Measurements from ENCODE around the gene PCDH9. TPM values are rescaled to one million over a fixed set of nuclear protein-coding genes. Genes with fewer than 3 reads are reported as not detected.

Gene PCDH9
- total RNA-seq, 1 experiment from 2014 or later, result 10.1 TPM

- TF ChIP-seq, protein P1, sequence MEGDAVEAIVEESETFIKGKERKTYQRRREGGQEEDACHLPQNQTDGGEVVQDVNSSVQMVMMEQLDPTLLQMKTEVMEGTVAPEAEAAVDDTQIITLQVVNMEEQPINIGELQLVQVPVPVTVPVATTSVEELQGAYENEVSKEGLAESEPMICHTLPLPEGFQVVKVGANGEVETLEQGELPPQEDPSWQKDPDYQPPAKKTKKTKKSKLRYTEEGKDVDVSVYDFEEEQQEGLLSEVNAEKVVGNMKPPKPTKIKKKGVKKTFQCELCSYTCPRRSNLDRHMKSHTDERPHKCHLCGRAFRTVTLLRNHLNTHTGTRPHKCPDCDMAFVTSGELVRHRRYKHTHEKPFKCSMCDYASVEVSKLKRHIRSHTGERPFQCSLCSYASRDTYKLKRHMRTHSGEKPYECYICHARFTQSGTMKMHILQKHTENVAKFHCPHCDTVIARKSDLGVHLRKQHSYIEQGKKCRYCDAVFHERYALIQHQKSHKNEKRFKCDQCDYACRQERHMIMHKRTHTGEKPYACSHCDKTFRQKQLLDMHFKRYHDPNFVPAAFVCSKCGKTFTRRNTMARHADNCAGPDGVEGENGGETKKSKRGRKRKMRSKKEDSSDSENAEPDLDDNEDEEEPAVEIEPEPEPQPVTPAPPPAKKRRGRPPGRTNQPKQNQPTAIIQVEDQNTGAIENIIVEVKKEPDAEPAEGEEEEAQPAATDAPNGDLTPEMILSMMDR (IDR thresholded peaks at IDR 0.05; ENCODE audit: unreplicated experiment), result no peak
- no peak overlapping the region for H3K4me3 Mint-ChIP-seq (ENCODE audit: unreplicated experiment)
- intact Hi-C loops (cut with micrococcal nuclease), result no loop called here
- no peaks in the 10 kb centered on the region for H3K36me3 Mint-ChIP-seq (ENCODE audit: insufficient read depth, unreplicated experiment)
- no TSS peak for BruUV-seq (replicated peaks)
- H3K27ac Mint-ChIP-seq (ENCODE audit: low read depth, unreplicated experiment), result no peak overlapping the region
- H3K4me1 Mint-ChIP-seq (ENCODE audit: insufficient read depth, unreplicated experiment), result no peaks in the 10 kb centered on the region
- ChIA-PET POLR2A (no interaction called here), CTCF (no interaction called here)
- no peaks in the 10 kb centered on the region for H3K27me3 Mint-ChIP-seq (ENCODE audit: insufficient read depth, unreplicated experiment)
- H3K9me3 Mint-ChIP-seq (ENCODE audit: unreplicated experiment), result no peaks in the 10 kb centered on the region
- no peak for DNase-seq (ENCODE audit: unreplicated experiment)
Observed at GRCh38 chr13:67200605-67201004, 29.5 kb downstream of the PCDH9 start.

GRCh38 chr13:67200183-67200582 lies 30.0 kb downstream of the PCDH9 start:
- Mint-ChIP-seq H3K9me3 (ENCODE audit: unreplicated experiment) (no peaks in the 10 kb centered on the region), H3K36me3 (ENCODE audit: insufficient read depth, unreplicated experiment) (no peaks in the 10 kb centered on the region), H3K27ac (ENCODE audit: low read depth, unreplicated experiment) (no peak overlapping the region), H3K4me1 (ENCODE audit: insufficient read depth, unreplicated experiment) (no peaks in the 10 kb centered on the region), H3K27me3 (ENCODE audit: insufficient read depth, unreplicated experiment) (no peaks in the 10 kb centered on the region), H3K4me3 (ENCODE audit: unreplicated experiment) (no peak overlapping the region)
- ChIA-PET CTCF (no interaction called here), POLR2A (no interaction called here)
- TF ChIP-seq, protein P1 (IDR thresholded peaks at IDR 0.05; ENCODE audit: unreplicated experiment), result no peak
- DNase-seq (ENCODE audit: unreplicated experiment), result no peak
- no TSS peak for BruUV-seq (replicated peaks)
- intact Hi-C loops (cut with micrococcal nuclease), result no loop called here

DNA sequence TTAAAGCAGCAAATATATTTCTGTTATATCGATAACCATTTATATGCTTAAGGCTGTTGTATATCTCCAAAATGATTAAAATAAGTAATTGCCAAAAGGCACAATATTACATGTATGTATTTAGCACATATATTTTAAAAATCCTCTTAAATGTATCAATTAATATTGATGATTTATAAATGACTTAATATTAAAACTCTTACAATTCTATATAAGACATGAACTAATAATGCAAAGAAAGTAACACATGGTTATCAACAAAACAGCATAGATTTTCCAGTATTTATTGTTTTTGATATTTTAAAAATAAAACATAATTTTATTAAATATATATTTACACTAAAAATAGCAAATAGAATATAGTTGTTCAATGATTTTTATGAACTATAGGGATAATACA lies 32.4 kb downstream of the PCDH9 start:
- intact Hi-C loops (cut with micrococcal nuclease), result no loop called here
- Mint-ChIP-seq H3K4me3 (ENCODE audit: unreplicated experiment) (no peak overlapping the region), H3K27me3 (ENCODE audit: insufficient read depth, unreplicated experiment) (no peaks in the 10 kb centered on the region), H3K36me3 (ENCODE audit: insufficient read depth, unreplicated experiment) (no peaks in the 10 kb centered on the region), H3K4me1 (ENCODE audit: insufficient read depth, unreplicated experiment) (no peaks in the 10 kb centered on the region), H3K9me3 (ENCODE audit: unreplicated experiment) (no peaks in the 10 kb centered on the region), H3K27ac (ENCODE audit: low read depth, unreplicated experiment) (no peak overlapping the region)
- ChIA-PET POLR2A (no interaction called here), CTCF (no interaction called here)
- DNase-seq (ENCODE audit: unreplicated experiment), result no peak
- TF ChIP-seq, protein P1 (IDR thresholded peaks at IDR 0.05; ENCODE audit: unreplicated experiment), result no peak
- BruUV-seq (replicated peaks), result no TSS peak

- intact Hi-C loops (cut with micrococcal nuclease), result no loop called here
- no peaks in the 10 kb centered on the region for H3K9me3 Mint-ChIP-seq (ENCODE audit: unreplicated experiment)
- no peaks in the 10 kb centered on the region for H3K27me3 Mint-ChIP-seq (ENCODE audit: insufficient read depth, unreplicated experiment)
- CTCF ChIA-PET, result no interaction called here
- POLR2A ChIA-PET, result no interaction called here
- DNase-seq (ENCODE audit: unreplicated experiment), result no peak
- no peaks in the 10 kb centered on the region for H3K36me3 Mint-ChIP-seq (ENCODE audit: insufficient read depth, unreplicated experiment)
- no peaks in the 10 kb centered on the region for H3K4me1 Mint-ChIP-seq (ENCODE audit: insufficient read depth, unreplicated experiment)
- H3K4me3 Mint-ChIP-seq (ENCODE audit: unreplicated experiment), result no peak overlapping the region
- TF ChIP-seq, protein P1 (IDR thresholded peaks at IDR 0.05; ENCODE audit: unreplicated experiment), result no peak
- BruUV-seq (replicated peaks), result no TSS peak
- H3K27ac Mint-ChIP-seq (ENCODE audit: low read depth, unreplicated experiment), result no peak overlapping the region
Observed at GRCh38 chr13:67193979-67194378, 36.2 kb downstream of the PCDH9 start.

Measured in MCF 10A (cell line).